GM12891 (cell line): Measurements from ENCODE around the gene ZFP64.

Source experiments
- PAX5 ChIP-seq: IDR thresholded peaks from 2 replicates; pipeline ENCODE4 v1.6.1; 2011; ENCODE audit warnings: low read length, moderate library complexity, mild to moderate bottlenecking; ENCODE audit not compliant: insufficient read depth, severe bottlenecking
- POLR2A ChIP-seq: IDR thresholded peaks from 2 replicates; pipeline ENCODE4 v1.6.1; 2011; ENCODE audit warnings: low read depth, low read length, control low read depth
- POLR2AphosphoS5 ChIP-seq: IDR thresholded peaks from 2 replicates; pipeline ENCODE4 v1.6.1; 2011; ENCODE audit warnings: low read depth, low read length, control low read depth
- POU2F2 ChIP-seq: IDR thresholded peaks from 2 replicates; pipeline ENCODE4 v1.6.1; 2011; ENCODE audit warnings: low read depth, mild to moderate bottlenecking, control low read depth, low read length, moderate library complexity
- SPI1 ChIP-seq: IDR thresholded peaks from 2 replicates; pipeline ENCODE4 v1.6.1; 2011; ENCODE audit warnings: low read depth, low read length, control low read depth
- TAF1 ChIP-seq: IDR thresholded peaks from 2 replicates; pipeline ENCODE4 v1.6.1; 2011; ENCODE audit warnings: low read depth, low read length, control low read depth

- TF ChIP-seq POLR2A (no peak), TAF1 (no peak), SPI1 (no peak), POLR2AphosphoS5 (no peak), PAX5 (no peak), POU2F2 (no peak)
These were observed 81.1 kb downstream of the ZFP64 start for GRCh38 chr20:52110456-52110855.
